ENCODE data around the gene SHC3.

SHC3 gene

DNA sequence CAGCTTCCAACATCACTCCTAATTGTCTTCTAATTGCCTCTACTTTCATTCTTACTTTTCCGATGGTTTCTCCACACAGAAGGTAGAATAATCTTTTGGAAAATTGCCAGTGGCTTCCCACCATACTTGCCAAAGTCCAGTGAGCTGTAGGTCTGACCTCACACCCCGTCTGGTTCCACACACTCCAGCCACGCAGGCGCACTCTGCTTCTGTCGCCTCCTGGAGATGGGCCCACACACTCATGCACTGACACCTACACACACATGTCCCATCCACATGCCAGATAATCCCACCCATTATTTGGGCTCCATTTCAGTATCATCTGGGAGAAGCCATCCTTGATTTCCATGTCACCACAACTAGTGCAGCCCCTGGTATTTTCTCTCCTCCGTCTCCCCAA, 12.7 kb downstream of the SHC3 start:
- no peaks in the 10 kb centered on the region for H3K4me1 ChIP-seq (ENCODE audit: control insufficient read depth in 1 of 2, insufficient read depth in 1 of 2, low read depth in 1 of 2, low read length in 1 of 2)
- H3K27me3 ChIP-seq = peaks cover 23% of the 10 kb centered on the region
- no peaks in the 10 kb centered on the region for H3K36me3 ChIP-seq
- H3K27ac ChIP-seq = no peak overlapping the region
- H3K9me3 ChIP-seq = no peaks in the 10 kb centered on the region
- TF ChIP-seq, protein P1, sequence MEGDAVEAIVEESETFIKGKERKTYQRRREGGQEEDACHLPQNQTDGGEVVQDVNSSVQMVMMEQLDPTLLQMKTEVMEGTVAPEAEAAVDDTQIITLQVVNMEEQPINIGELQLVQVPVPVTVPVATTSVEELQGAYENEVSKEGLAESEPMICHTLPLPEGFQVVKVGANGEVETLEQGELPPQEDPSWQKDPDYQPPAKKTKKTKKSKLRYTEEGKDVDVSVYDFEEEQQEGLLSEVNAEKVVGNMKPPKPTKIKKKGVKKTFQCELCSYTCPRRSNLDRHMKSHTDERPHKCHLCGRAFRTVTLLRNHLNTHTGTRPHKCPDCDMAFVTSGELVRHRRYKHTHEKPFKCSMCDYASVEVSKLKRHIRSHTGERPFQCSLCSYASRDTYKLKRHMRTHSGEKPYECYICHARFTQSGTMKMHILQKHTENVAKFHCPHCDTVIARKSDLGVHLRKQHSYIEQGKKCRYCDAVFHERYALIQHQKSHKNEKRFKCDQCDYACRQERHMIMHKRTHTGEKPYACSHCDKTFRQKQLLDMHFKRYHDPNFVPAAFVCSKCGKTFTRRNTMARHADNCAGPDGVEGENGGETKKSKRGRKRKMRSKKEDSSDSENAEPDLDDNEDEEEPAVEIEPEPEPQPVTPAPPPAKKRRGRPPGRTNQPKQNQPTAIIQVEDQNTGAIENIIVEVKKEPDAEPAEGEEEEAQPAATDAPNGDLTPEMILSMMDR (IDR thresholded peaks at IDR 0.05) = no peak
- no peak overlapping the region for H3K4me3 ChIP-seq (ENCODE audit: low read depth in 1 of 2, low read length in 1 of 2)

DNA sequence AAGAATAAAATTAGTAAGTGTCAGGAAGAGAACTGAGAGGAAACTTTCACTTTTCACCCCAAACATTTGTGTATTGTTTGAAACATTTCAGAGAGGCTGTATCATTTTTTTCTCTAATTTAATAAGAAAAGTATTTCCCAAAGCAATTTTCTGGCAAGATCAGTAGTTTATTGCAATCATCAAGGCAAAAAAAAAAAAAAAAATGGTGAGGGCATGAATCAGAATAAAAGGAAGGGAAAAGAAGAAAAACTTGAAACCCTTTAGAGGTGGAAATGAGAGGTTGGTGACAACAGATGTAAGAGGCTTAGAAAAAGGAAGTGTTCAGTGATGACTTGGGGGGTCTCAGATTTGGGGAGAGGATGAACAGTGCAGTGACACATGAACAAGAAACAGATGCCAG, 13.3 kb downstream of the SHC3 start:
- H3K27ac ChIP-seq = no peak overlapping the region
- peaks cover 22% of the 10 kb centered on the region for H3K27me3 ChIP-seq
- no peaks in the 10 kb centered on the region for H3K36me3 ChIP-seq
- TF ChIP-seq, protein P1 (IDR thresholded peaks at IDR 0.05) = no peak
- H3K4me1 ChIP-seq (ENCODE audit: control insufficient read depth in 1 of 2, insufficient read depth in 1 of 2, low read depth in 1 of 2, low read length in 1 of 2) = no peaks in the 10 kb centered on the region
- no peaks in the 10 kb centered on the region for H3K9me3 ChIP-seq
- H3K4me3 ChIP-seq (ENCODE audit: low read depth in 1 of 2, low read length in 1 of 2) = no peak overlapping the region

- no peak overlapping the region for H3K4me3 ChIP-seq (ENCODE audit: low read depth in 1 of 2, low read length in 1 of 2)
- no peaks in the 10 kb centered on the region for H3K36me3 ChIP-seq
- no peaks in the 10 kb centered on the region for H3K9me3 ChIP-seq
- TF ChIP-seq, protein P1 (IDR thresholded peaks at IDR 0.05) = no peak
- H3K4me1 ChIP-seq (ENCODE audit: control insufficient read depth in 1 of 2, insufficient read depth in 1 of 2, low read depth in 1 of 2, low read length in 1 of 2) = no peaks in the 10 kb centered on the region
- peaks cover 36% of the 10 kb centered on the region for H3K27me3 ChIP-seq
- no peak overlapping the region for H3K27ac ChIP-seq
Observed at GRCh38 chr9:89161221-89161620, 17.4 kb downstream of the SHC3 start.

DNA sequence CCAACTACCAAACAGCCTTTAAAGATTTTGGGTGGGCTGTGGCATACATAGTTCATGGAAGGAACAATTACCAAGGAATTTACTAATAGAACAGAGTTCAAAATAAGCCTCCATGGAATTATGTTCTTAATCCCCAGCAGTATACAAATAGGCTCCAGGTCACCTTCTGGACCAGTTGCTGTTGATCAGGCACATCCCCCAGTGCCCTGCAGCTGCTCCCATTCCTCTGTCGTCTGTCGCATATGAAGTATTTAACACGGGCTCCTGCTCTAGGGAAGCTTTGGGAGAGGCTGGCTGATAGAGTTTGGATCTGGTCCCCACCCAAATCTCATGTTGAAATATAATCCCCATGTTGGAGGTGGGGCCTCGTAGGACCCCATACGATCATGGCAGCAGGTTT, 17.8 kb downstream of the SHC3 start:
- H3K36me3 ChIP-seq = no peaks in the 10 kb centered on the region
- H3K9me3 ChIP-seq = no peaks in the 10 kb centered on the region
- H3K27me3 ChIP-seq = peaks cover 41% of the 10 kb centered on the region
- H3K27ac ChIP-seq = no peak overlapping the region
- no peaks in the 10 kb centered on the region for H3K4me1 ChIP-seq (ENCODE audit: control insufficient read depth in 1 of 2, insufficient read depth in 1 of 2, low read depth in 1 of 2, low read length in 1 of 2)
- TF ChIP-seq, protein P1 (IDR thresholded peaks at IDR 0.05) = no peak
- no peak overlapping the region for H3K4me3 ChIP-seq (ENCODE audit: low read depth in 1 of 2, low read length in 1 of 2)

- TF ChIP-seq, protein P1 (IDR thresholded peaks at IDR 0.05) = no peak
- Histone ChIP-seq H3K4me3 (ENCODE audit: low read depth in 1 of 2, low read length in 1 of 2) (no peak overlapping the region), H3K27ac (no peak overlapping the region), H3K36me3 (no peaks in the 10 kb centered on the region), H3K27me3 (peaks cover 72% of the 10 kb centered on the region), H3K9me3 (no peaks in the 10 kb centered on the region), H3K4me1 (ENCODE audit: control insufficient read depth in 1 of 2, insufficient read depth in 1 of 2, low read depth in 1 of 2, low read length in 1 of 2) (no peaks in the 10 kb centered on the region)
Observed at GRCh38 chr9:89154651-89155336, 23.8 kb downstream of the SHC3 start.

All from neutrophil (primary cell).